Measurements from ENCODE around the gene ADGRF1. TPM values are rescaled to one million over a fixed set of nuclear protein-coding genes. Genes with fewer than 3 reads are reported as not detected.
"Not testable (repeated sequence)": the region's sequence is repeated elsewhere in the genome, so short reads cannot be mapped to it uniquely, and the experiment has no call there.

Gene ADGRF1
- total RNA-seq, 2 donors from 2014 or later: not detected

GRCh38 chr6:47054302-47054701 is 12.2 kb upstream of the ADGRF1 start:
- not testable (repeated sequence) for H3K36me3 Mint-ChIP-seq (ENCODE audit: low read depth)

GRCh38 chr6:47048638-47049037 is 6.5 kb upstream of the ADGRF1 start:
- Mint-ChIP-seq H3K27ac (no peak overlapping the region), H3K4me3 (no peak overlapping the region), H3K4me1 (peaks cover 4% of the 10 kb centered on the region), H3K27me3 (peaks cover 26% of the 10 kb centered on the region), H3K36me3 (ENCODE audit: low read depth) (no peaks in the 10 kb centered on the region)
- no peak for ATAC-seq
- no peaks in the 10 kb centered on the region for H3K9me3 ChIP-seq (ENCODE audit: control insufficient read depth, low read length, poor library complexity, severe bottlenecking)
- no peak for DNase-seq

More at GRCh38 chr6:47054302-47054701, 12.2 kb upstream of the ADGRF1 start:
- not testable (repeated sequence) for H3K4me1 Mint-ChIP-seq; H3K4me3 Mint-ChIP-seq; H3K9me3 ChIP-seq (ENCODE audit: control insufficient read depth, low read length, poor library complexity, severe bottlenecking); H3K27ac Mint-ChIP-seq; ATAC-seq; DNase-seq; H3K27me3 Mint-ChIP-seq

- no peak for DNase-seq
Measured at GRCh38 chr6:47047479-47048407, 5.6 kb upstream of the ADGRF1 start.

GRCh38 chr6:47047097-47047478 is 5.0 kb upstream of the ADGRF1 start:
- no peak for ATAC-seq
- peaks cover 20% of the 10 kb centered on the region for H3K27me3 Mint-ChIP-seq
- no peaks in the 10 kb centered on the region for H3K36me3 Mint-ChIP-seq (ENCODE audit: low read depth)
- peaks cover 4% of the 10 kb centered on the region for H3K4me1 Mint-ChIP-seq
- no peak overlapping the region for H3K27ac Mint-ChIP-seq
- no peak for DNase-seq
- H3K4me3 Mint-ChIP-seq: no peak overlapping the region
- H3K9me3 ChIP-seq (ENCODE audit: control insufficient read depth, low read length, poor library complexity, severe bottlenecking): no peaks in the 10 kb centered on the region

More at GRCh38 chr6:47047479-47048407, 5.6 kb upstream of the ADGRF1 start:
- H3K4me3 Mint-ChIP-seq: no peak overlapping the region
- peaks cover 4% of the 10 kb centered on the region for H3K4me1 Mint-ChIP-seq
- no peaks in the 10 kb centered on the region for H3K36me3 Mint-ChIP-seq (ENCODE audit: low read depth)
- no peak overlapping the region for H3K27ac Mint-ChIP-seq
- H3K9me3 ChIP-seq (ENCODE audit: control insufficient read depth, low read length, poor library complexity, severe bottlenecking): no peaks in the 10 kb centered on the region
- H3K27me3 Mint-ChIP-seq: peaks cover 21% of the 10 kb centered on the region
- no peak for ATAC-seq

- DNase-seq (no peak), ATAC-seq (no peak)
- Mint-ChIP-seq H3K36me3 (ENCODE audit: low read depth) (no peaks in the 10 kb centered on the region), H3K4me3 (no peak overlapping the region), H3K4me1 (peaks cover 4% of the 10 kb centered on the region), H3K27ac (no peak overlapping the region), H3K27me3 (peaks cover 27% of the 10 kb centered on the region)
- H3K9me3 ChIP-seq (ENCODE audit: control insufficient read depth, low read length, poor library complexity, severe bottlenecking): no peaks in the 10 kb centered on the region
Measured at GRCh38 chr6:47044397-47044796, 2.3 kb upstream of the ADGRF1 start.

GRCh38 chr6:47043286-47043685 is 1.2 kb upstream of the ADGRF1 start:
- no peaks in the 10 kb centered on the region for H3K9me3 ChIP-seq (ENCODE audit: control insufficient read depth, low read length, poor library complexity, severe bottlenecking)
- ATAC-seq (no peak), DNase-seq (no peak)
- Mint-ChIP-seq H3K4me1 (peaks cover 4% of the 10 kb centered on the region), H3K4me3 (no peak overlapping the region), H3K36me3 (ENCODE audit: low read depth) (no peaks in the 10 kb centered on the region), H3K27ac (no peak overlapping the region), H3K27me3 (peaks cover 30% of the 10 kb centered on the region)

- peaks cover 18% of the 10 kb centered on the region for H3K27me3 Mint-ChIP-seq
- no peak for ATAC-seq
- no peak overlapping the region for H3K4me3 Mint-ChIP-seq
- peaks cover 2% of the 10 kb centered on the region for H3K4me1 Mint-ChIP-seq
- no peak for DNase-seq
- no peaks in the 10 kb centered on the region for H3K36me3 Mint-ChIP-seq (ENCODE audit: low read depth)
- no peaks in the 10 kb centered on the region for H3K9me3 ChIP-seq (ENCODE audit: control insufficient read depth, low read length, poor library complexity, severe bottlenecking)
- H3K27ac Mint-ChIP-seq: no peak overlapping the region
Measured at GRCh38 chr6:47041741-47042140, 391 bp downstream of the ADGRF1 start.

GRCh38 chr6:47034926-47035325 is 7.2 kb downstream of the ADGRF1 start:
- Mint-ChIP-seq H3K4me1 (no peaks in the 10 kb centered on the region), H3K27me3 (peaks cover 42% of the 10 kb centered on the region), H3K27ac (no peak overlapping the region), H3K36me3 (ENCODE audit: low read depth) (no peaks in the 10 kb centered on the region), H3K4me3 (no peak overlapping the region)
- ATAC-seq: no peak
- no peaks in the 10 kb centered on the region for H3K9me3 ChIP-seq (ENCODE audit: control insufficient read depth, low read length, poor library complexity, severe bottlenecking)
- DNase-seq: no peak

- no peaks in the 10 kb centered on the region for H3K9me3 ChIP-seq (ENCODE audit: control insufficient read depth, low read length, poor library complexity, severe bottlenecking)
- ATAC-seq: no peak
- Mint-ChIP-seq H3K4me3 (no peak overlapping the region), H3K36me3 (ENCODE audit: low read depth) (no peaks in the 10 kb centered on the region), H3K4me1 (no peaks in the 10 kb centered on the region), H3K27me3 (peaks cover 41% of the 10 kb centered on the region), H3K27ac (no peak overlapping the region)
- DNase-seq: no peak
Measured at GRCh38 chr6:47034421-47034820, 7.7 kb downstream of the ADGRF1 start.

GRCh38 chr6:47032974-47033765 is 9.0 kb downstream of the ADGRF1 start:
- H3K27ac Mint-ChIP-seq: no peak overlapping the region
- no peaks in the 10 kb centered on the region for H3K36me3 Mint-ChIP-seq (ENCODE audit: low read depth)
- peaks cover 37% of the 10 kb centered on the region for H3K27me3 Mint-ChIP-seq
- no peak for DNase-seq
- H3K9me3 ChIP-seq (ENCODE audit: control insufficient read depth, low read length, poor library complexity, severe bottlenecking): no peaks in the 10 kb centered on the region
- ATAC-seq: no peak
- H3K4me1 Mint-ChIP-seq: no peaks in the 10 kb centered on the region
- no peak overlapping the region for H3K4me3 Mint-ChIP-seq

- DNase-seq (no peak), ATAC-seq (no peak)
- no peaks in the 10 kb centered on the region for H3K9me3 ChIP-seq (ENCODE audit: control insufficient read depth, low read length, poor library complexity, severe bottlenecking)
- Mint-ChIP-seq H3K27me3 (peaks cover 37% of the 10 kb centered on the region), H3K4me3 (no peak overlapping the region), H3K36me3 (ENCODE audit: low read depth) (no peaks in the 10 kb centered on the region), H3K27ac (no peak overlapping the region), H3K4me1 (no peaks in the 10 kb centered on the region)
Measured at GRCh38 chr6:47031656-47032055, 10.5 kb downstream of the ADGRF1 start.

- no peak for DNase-seq
- ATAC-seq: no peak
- Mint-ChIP-seq H3K36me3 (ENCODE audit: low read depth) (no peaks in the 10 kb centered on the region), H3K27ac (no peak overlapping the region), H3K4me3 (no peak overlapping the region), H3K27me3 (peaks cover 29% of the 10 kb centered on the region), H3K4me1 (no peaks in the 10 kb centered on the region)
- H3K9me3 ChIP-seq (ENCODE audit: control insufficient read depth, low read length, poor library complexity, severe bottlenecking): no peaks in the 10 kb centered on the region
Measured at GRCh38 chr6:47029865-47030561, 12.1 kb downstream of the ADGRF1 start.

- H3K27ac Mint-ChIP-seq: no peak overlapping the region
- ATAC-seq: no peak
- no peaks in the 10 kb centered on the region for H3K36me3 Mint-ChIP-seq (ENCODE audit: low read depth)
- no peak for DNase-seq
- H3K4me1 Mint-ChIP-seq: no peaks in the 10 kb centered on the region
- H3K9me3 ChIP-seq (ENCODE audit: control insufficient read depth, low read length, poor library complexity, severe bottlenecking): no peaks in the 10 kb centered on the region
- H3K27me3 Mint-ChIP-seq: peaks cover 28% of the 10 kb centered on the region
- no peak overlapping the region for H3K4me3 Mint-ChIP-seq
Measured at GRCh38 chr6:47028835-47029360, 13.2 kb downstream of the ADGRF1 start.
